SU-DHL-6 (cell line): ENCODE results near the gene ZNF747.

Experiments
- CTCF ChIP-seq: fragments of 200-600 bp; sonication (generic); IDR thresholded peaks from one replicate; pipeline ENCODE4 v1.5.1; 2017; ENCODE audit warnings: antibody characterized with exemption, mild to moderate bottlenecking, low read length, moderate library complexity; ENCODE audit not compliant: insufficient read depth, poor library complexity, severe bottlenecking
- EZH2phosphoT487 ChIP-seq: fragments of 200-600 bp; sonication (generic), shearing (Covaris generic); conservative IDR thresholded peaks from 2 replicates; pipeline ENCODE4 v1.6.1; 2018; ENCODE audit warnings: mild to moderate bottlenecking, antibody characterized with exemption, low read length, moderate library complexity, mixed read lengths

- TF ChIP-seq CTCF (no peak), EZH2phosphoT487 (no peak)
Observed at GRCh38 chr16:30493941-30494488, 40.6 kb downstream of the ZNF747 start.
